Measurements from ENCODE around the gene AP3D1.

AP3D1 gene

GRCh38 chr19:2181633-2181997, 30.2 kb upstream of the AP3D1 start:
- DNase-seq (ENCODE audit: low read depth, low spot score): no peak

GRCh38 chr19:2180881-2181632, 29.7 kb upstream of the AP3D1 start:
- DNase-seq (ENCODE audit: low read depth, low spot score): no peak

- no peak for DNase-seq (ENCODE audit: low read depth, low spot score)
Measured at GRCh38 chr19:2180114-2180513, 28.7 kb upstream of the AP3D1 start.

- no peak for DNase-seq (ENCODE audit: low read depth, low spot score)
Measured at GRCh38 chr19:2179095-2179494, 27.7 kb upstream of the AP3D1 start.

DNA sequence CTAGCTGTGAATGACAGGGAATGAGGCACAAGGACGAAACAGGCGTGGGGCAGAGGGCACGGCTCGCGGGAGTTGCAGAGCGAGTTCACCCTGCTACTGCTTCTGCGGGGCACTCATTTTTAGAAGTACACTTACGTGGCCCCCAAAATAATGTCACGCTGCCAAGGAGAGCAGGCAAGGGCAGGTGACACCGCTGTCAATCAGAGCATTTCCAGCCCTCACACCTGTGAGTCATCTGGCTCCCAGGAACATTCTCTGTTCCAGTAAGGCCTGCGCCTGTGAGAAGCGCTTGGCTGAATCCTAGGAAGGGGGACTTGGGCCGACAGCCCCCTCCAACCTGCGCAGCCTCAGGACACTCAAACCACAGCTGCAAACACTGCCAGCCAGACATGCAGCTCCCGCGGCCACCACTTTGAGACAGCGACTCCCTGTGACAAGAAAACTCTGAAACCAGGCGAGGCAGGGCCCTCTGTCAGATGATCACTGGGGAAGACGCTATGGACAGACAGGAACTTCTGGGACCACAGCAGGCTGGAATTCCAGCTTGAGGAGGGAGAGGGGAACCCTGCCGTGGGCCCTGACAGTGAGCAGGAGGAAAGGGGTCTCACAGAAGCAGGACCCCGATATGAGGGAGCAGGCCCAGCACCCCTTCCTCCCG, 25.1 kb upstream of the AP3D1 start:
- DNase-seq (ENCODE audit: low read depth, low spot score): no peak

GRCh38 chr19:2175742-2176141, 24.4 kb upstream of the AP3D1 start:
- no peak for DNase-seq (ENCODE audit: low read depth, low spot score)

GRCh38 chr19:2173767-2174577, 22.6 kb upstream of the AP3D1 start:
- no peak for DNase-seq (ENCODE audit: low read depth, low spot score)

- no peak for DNase-seq (ENCODE audit: low read depth, low spot score)
Measured at GRCh38 chr19:2173388-2173766, 22.0 kb upstream of the AP3D1 start.

GRCh38 chr19:2171349-2172145, 20.2 kb upstream of the AP3D1 start:
- DNase-seq (ENCODE audit: low read depth, low spot score): no peak

GRCh38 chr19:2170987-2171348, 19.6 kb upstream of the AP3D1 start:
- no peak for DNase-seq (ENCODE audit: low read depth, low spot score)

DNA sequence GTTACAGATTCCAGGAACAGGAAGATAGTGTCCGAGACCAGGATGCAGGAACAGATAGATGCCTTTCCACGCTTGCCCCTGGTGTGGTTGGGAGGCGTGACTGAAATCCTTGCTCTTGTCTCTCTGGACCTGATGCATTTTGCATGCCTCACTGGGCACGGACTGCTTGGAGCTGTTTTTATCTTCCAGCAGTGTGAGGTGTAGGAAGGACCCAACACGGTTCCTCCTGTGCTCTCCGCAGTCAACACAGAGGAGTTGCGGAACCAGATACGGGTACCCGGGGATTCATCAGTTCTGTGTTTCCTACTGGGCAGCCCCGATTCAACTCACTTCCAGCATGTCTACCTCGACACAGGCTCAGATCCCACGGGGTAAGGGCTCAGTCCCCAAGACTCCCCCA, 18.9 kb upstream of the AP3D1 start:
- DNase-seq (ENCODE audit: low read depth, low spot score): no peak

GRCh38 chr19:2168619-2169424, 17.5 kb upstream of the AP3D1 start:
- DNase-seq (ENCODE audit: low read depth, low spot score): peak; percentile 80

DNA sequence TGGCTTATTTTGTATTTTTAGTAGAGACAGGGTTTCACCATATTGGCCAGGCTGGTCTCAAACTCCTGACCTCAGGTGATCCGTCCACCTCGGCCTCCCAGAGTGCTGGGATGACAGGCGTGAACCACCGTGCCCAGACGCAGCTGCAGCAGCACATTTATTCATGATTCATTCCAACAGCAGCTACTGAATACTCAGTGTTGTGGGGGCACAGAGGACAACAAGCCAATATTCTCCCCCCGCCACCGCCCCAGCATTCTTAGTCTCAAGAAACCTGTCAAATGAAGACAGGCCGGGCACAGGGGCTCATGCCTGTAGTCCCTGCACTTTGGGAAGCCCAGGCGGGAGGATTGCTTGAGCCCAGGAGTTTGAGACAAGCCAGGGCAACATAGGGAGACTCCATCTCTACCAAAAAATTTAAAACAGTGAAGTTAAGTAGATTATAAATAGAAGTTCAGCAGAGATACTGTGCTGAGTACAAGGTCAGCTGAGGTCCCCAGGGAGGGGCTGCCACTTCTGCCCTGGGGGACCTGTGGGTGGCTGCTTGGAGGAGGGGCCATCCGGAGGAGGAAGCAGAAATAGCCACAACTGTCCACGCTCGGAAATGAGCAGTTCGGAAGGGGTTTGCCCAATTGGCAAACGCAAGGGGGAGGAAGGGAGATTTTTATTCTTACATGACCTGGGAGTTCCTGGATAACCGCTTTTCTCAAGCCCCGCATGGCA, 16.7 kb upstream of the AP3D1 start:
- no peak for DNase-seq (ENCODE audit: low read depth, low spot score)

GRCh38 chr19:2166741-2167738, 15.7 kb upstream of the AP3D1 start:
- no peak for DNase-seq (ENCODE audit: low read depth, low spot score)

- no peak for DNase-seq (ENCODE audit: low read depth, low spot score)
Measured at GRCh38 chr19:2164020-2164998, 12.9 kb upstream of the AP3D1 start.

DNA sequence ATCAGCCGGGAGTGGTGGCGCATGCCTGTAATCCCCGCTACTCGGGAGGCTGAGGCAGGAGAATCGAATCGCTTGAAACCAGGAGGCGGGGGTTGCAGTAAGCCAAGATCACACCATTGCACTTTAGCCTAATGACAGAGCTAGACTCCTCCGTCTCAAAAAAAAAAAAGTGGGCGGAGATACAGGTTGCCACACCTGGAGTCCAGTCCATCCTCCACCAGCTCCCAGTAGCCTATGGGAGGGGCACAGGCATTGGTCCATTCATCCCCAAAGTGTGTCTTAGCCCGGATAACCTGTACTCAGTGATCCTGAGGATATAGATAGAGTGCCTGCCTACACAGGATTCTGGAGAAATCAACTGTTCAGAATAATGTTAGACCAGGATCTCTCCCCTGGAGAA, 9.0 kb upstream of the AP3D1 start:
- DNase-seq (ENCODE audit: low read depth, low spot score): no peak

GRCh38 chr19:2157452-2157851, 6.1 kb upstream of the AP3D1 start:
- DNase-seq (ENCODE audit: low read depth, low spot score): no peak

GRCh38 chr19:2154587-2155075, 3.3 kb upstream of the AP3D1 start:
- no peak for DNase-seq (ENCODE audit: low read depth, low spot score)

Data from brain pericyte (primary cell).